Natural killer cell (primary cell): ENCODE results near the gene SLC2A4. TPM values are rescaled to one million over a fixed set of nuclear protein-coding genes. Genes with fewer than 3 reads are reported as not detected.

Source experiments
- ATAC-seq, 3 donors: fragments of 150-1000 bp in 2 of 3; fragments of 200-7000 bp in 1 of 3; cut with Tn5 transposase; 1 replicate in 1 of 3; 2 replicates in 2 of 3; pipeline ENCODE4 v1.10.0; 2021; ENCODE audit warnings: mild to moderate bottlenecking in 2 of 3, moderate library complexity in 2 of 3
- DNase-seq, 2 donors: peaks; one replicate each; pipeline versions ENCODE4 v3.0.0 to v3.0.0-alpha.2; 2013 to 2021; ENCODE audit warnings: mixed read lengths in 1 of 2
- H3K27ac ChIP-seq: one replicate; pipeline ENCODE4 v1.5.1; 2013; ENCODE audit warnings: mild to moderate bottlenecking, low read length
- H3K27me3 ChIP-seq: one replicate; pipeline ENCODE4 v1.6.1; 2013; ENCODE audit warnings: low read length; ENCODE audit not compliant: control insufficient read depth, insufficient read depth
- H3K36me3 ChIP-seq: one replicate; pipeline ENCODE4 v1.6.1; 2013; ENCODE audit warnings: low read length; ENCODE audit not compliant: control insufficient read depth, insufficient read depth
- H3K4me1 ChIP-seq: one replicate; pipeline ENCODE4 v1.6.1; 2013; ENCODE audit warnings: low read length; ENCODE audit not compliant: control insufficient read depth, insufficient read depth
- H3K4me3 ChIP-seq: one replicate; pipeline ENCODE4 v1.5.1; 2013; ENCODE audit warnings: low read length
- H3K9me3 ChIP-seq: one replicate; pipeline ENCODE4 v1.6.1; 2013; ENCODE audit warnings: low read length; ENCODE audit not compliant: control insufficient read depth, insufficient read depth
- H3K27ac Mint-ChIP-seq, 2 donors: one replicate each; pipeline ENCODE4 v1.8.0; 2022; ENCODE audit warnings: mild to moderate bottlenecking in 2 of 2, mixed read lengths in 2 of 2, moderate library complexity in 1 of 2
- H3K27me3 Mint-ChIP-seq, 2 donors: one replicate each; pipeline ENCODE4 v1.8.0; 2022; ENCODE audit warnings: low read depth in 2 of 2, mixed read lengths in 2 of 2
- H3K36me3 Mint-ChIP-seq: one replicate; pipeline ENCODE4 v1.8.0; 2022; ENCODE audit warnings: mixed read lengths
- H3K4me1 Mint-ChIP-seq, 2 donors: one replicate each; pipeline ENCODE4 v1.8.0; 2022; ENCODE audit warnings: mixed read lengths in 2 of 2
- H3K4me3 Mint-ChIP-seq: one replicate; pipeline ENCODE4 v1.8.0; 2022; ENCODE audit warnings: mild to moderate bottlenecking, moderate library complexity, mixed read lengths
- H3K9me3 Mint-ChIP-seq, 2 donors: one replicate each; pipeline ENCODE4 v1.8.0; 2022; ENCODE audit warnings: mixed read lengths in 2 of 2
- CTCF ChIP-seq: fragments of 200-600 bp; IDR thresholded peaks from one replicate; pipeline ENCODE4 v1.8.0; 2022; ENCODE audit warnings: antibody characterized with exemption
- WGBS: methylation state at CpG from one replicate; pipeline ENCODE4 v1.1.7; 2013; ENCODE audit warnings: missing lambda C conversion rate; ENCODE audit not compliant: insufficient coverage; 5-methylcytosine and 5-hydroxymethylcytosine counted together
- intact Hi-C: fragments of 100-400 bp; cut with micrococcal nuclease; formaldehyde crosslinking; loops from one replicate; pipeline ENCODE4 v1.14.2; 2022
- total RNA-seq, 4 donors: library from RNA; stranded (reverse); fragments of 120-200 nt in 1 of 4; gene quantifications; one replicate each; pipeline versions ENCODE4 v1.2.3 to v1.2.4, GENCODE V29; 2013 to 2022

Gene SLC2A4
- not detected for total RNA-seq
- not detected for total RNA-seq (2013)

GRCh38 chr17:7281074-7281952, at the start of gene SLC2A4:
Gene SLC2A4, plus strand, starts transcription at chr17:7281718. Its CDS starts 217 bp downstream, at chr17:7281935.
- H3K27ac Mint-ChIP-seq = peak within 1 kb of the TSS in 1 of 2 donors; percentile 16
- peak; percentile 56 to 66 (median 61) for ATAC-seq
- Histone ChIP-seq H3K27ac (no peak within 1 kb of the TSS), H3K4me1 (peaks cover 31% of the 10 kb centered on the region), H3K4me3 (peak within 1 kb of the TSS; percentile 23), H3K36me3 (no peaks in the 10 kb centered on the region), H3K9me3 (no peaks in the 10 kb centered on the region), H3K27me3 (peaks cover 31% of the 10 kb centered on the region)
- under 1% methylated on average over 71 of the region's 71 CpGs for WGBS
- DNase-seq = peak; percentile 62 to 89
- no peaks in the 10 kb centered on the region for H3K36me3 Mint-ChIP-seq
- intact Hi-C loops = loop anchor here (2.0 to 10.0 kb wide), 2 partner anchors 47 to 403 kb away; partner anchors contain the start of genes NEURL4, TP53 and WRAP53
- peak within 1 kb of the TSS; percentile 90 for H3K4me3 Mint-ChIP-seq
- no peak for TF ChIP-seq CTCF
- H3K27me3 Mint-ChIP-seq = peaks cover 22 to 30% of the 10 kb centered on the region in 2 donors
- peaks cover 22 to 31% of the 10 kb centered on the region in 2 donors for H3K4me1 Mint-ChIP-seq
- H3K9me3 Mint-ChIP-seq = no peaks in the 10 kb centered on the region

- Mint-ChIP-seq H3K27ac (no peak overlapping the region), H3K9me3 (no peaks in the 10 kb centered on the region), H3K36me3 (no peaks in the 10 kb centered on the region), H3K4me1 (peaks cover 36 to 57% of the 10 kb centered on the region in 2 donors), H3K4me3 (peak overlapping the region; percentile 26), H3K27me3 (no peaks in the 10 kb centered on the region)
- TF ChIP-seq CTCF = no peak
- intact Hi-C loops = loop anchor here (5.0 kb wide), 1 partner anchor 905 kb away; no protein-coding TSS in a partner anchor
- WGBS = 94% methylated on average over 5 of the region's 5 CpGs
- Histone ChIP-seq H3K36me3 (peaks cover 46% of the 10 kb centered on the region), H3K4me1 (peaks cover 31% of the 10 kb centered on the region), H3K27ac (no peak overlapping the region), H3K4me3 (no peak overlapping the region), H3K9me3 (no peaks in the 10 kb centered on the region), H3K27me3 (no peaks in the 10 kb centered on the region)
- DNase-seq (no peak), ATAC-seq (no peak)
Observed at GRCh38 chr17:7232114-7232513, 49.4 kb upstream of the SLC2A4 start.

GRCh38 chr17:7233701-7234082, 47.8 kb upstream of the SLC2A4 start:
- no peak for TF ChIP-seq CTCF
- no peaks in the 10 kb centered on the region for H3K9me3 Mint-ChIP-seq
- no peak for ATAC-seq
- Histone ChIP-seq H3K27ac (peak overlapping the region; percentile 63), H3K4me1 (peaks cover 37% of the 10 kb centered on the region), H3K9me3 (no peaks in the 10 kb centered on the region), H3K27me3 (no peaks in the 10 kb centered on the region), H3K36me3 (peaks cover 31% of the 10 kb centered on the region), H3K4me3 (peak overlapping the region; percentile 90)
- 5% methylated on average over 9 of the region's 9 CpGs for WGBS
- peaks cover 40 to 66% of the 10 kb centered on the region in 2 donors for H3K4me1 Mint-ChIP-seq
- H3K27ac Mint-ChIP-seq = peak overlapping the region; percentile 92 to 97
- peak overlapping the region; percentile 88 for H3K4me3 Mint-ChIP-seq
- DNase-seq = no peak
- no peaks in the 10 kb centered on the region for H3K36me3 Mint-ChIP-seq
- H3K27me3 Mint-ChIP-seq = no peaks in the 10 kb centered on the region
- intact Hi-C loops = loop anchor here (2.0 to 5.0 kb wide), 2 partner anchors 19 to 904 kb away; no protein-coding TSS in a partner anchor
